HEK293 (cell line): ENCODE results near the gene ARHGEF28.

ENCODE experiments used
- CTCF ChIA-PET: fragments of 350-600 bp; formaldehyde crosslinking; extraction: SDS; loops from one replicate; lab custom pipeline; 2021; ENCODE audit warnings: antibody characterized with exemption; lab: Yijun Ruan, JAX
- POLR2A ChIA-PET: fragments of 300-600 bp; formaldehyde crosslinking; extraction: SDS; loops from one replicate; lab custom pipeline; 2020; ENCODE audit warnings: antibody characterized with exemption, inconsistent platforms; lab: Yijun Ruan, JAX
- H3K27ac ChIP-seq: fragments of 200-500 bp; sonication (Bioruptor generic); 2 replicates; pipeline ENCODE4 v1.5.1; 2014; ENCODE audit warnings: low read depth, low read length, control low read depth, inconsistent platforms; ENCODE audit errors: extremely low read depth
- H3K36me3 ChIP-seq, 2 experiments: fragments of 200-500 bp in 1 of 2; sonication (Bioruptor generic) in 1 of 2; 1 replicate in 1 of 2; 2 replicates in 1 of 2; pipeline ENCODE4 v1.5.1; 2014 to 2017; ENCODE audit warnings: inconsistent platforms in 2 of 2, low read length in 2 of 2; ENCODE audit not compliant: control insufficient read depth in 2 of 2, insufficient read depth in 1 of 2
- H3K4me1 ChIP-seq: fragments of 200-500 bp; sonication (Bioruptor generic); 2 replicates; pipeline ENCODE4 v1.5.1; 2014; ENCODE audit warnings: mild to moderate bottlenecking, low read length, inconsistent platforms; ENCODE audit not compliant: control insufficient read depth, insufficient read depth
- H3K4me3 ChIP-seq: 2 replicates; pipeline ENCODE4 v1.5.1; 2011; ENCODE audit warnings: low read depth, mild to moderate bottlenecking, control low read depth, low read length, moderate library complexity
- H3K9me3 ChIP-seq: fragments of 200-500 bp; sonication (Bioruptor generic); 2 replicates; pipeline ENCODE4 v1.5.1; 2014; ENCODE audit warnings: low read depth, low read length, inconsistent platforms; ENCODE audit not compliant: control insufficient read depth, insufficient read depth
- GLIS2 ChIP-seq: fragments of 450-650 bp; formaldehyde crosslinking; IDR thresholded peaks from 2 replicates; pipeline ENCODE4 v1.5.1; 2016; ENCODE audit warnings: missing biosample characterization, missing genetic modification characterization
- HIC1 ChIP-seq: fragments of 450-650 bp; formaldehyde crosslinking; IDR thresholded peaks from 2 replicates; pipeline ENCODE4 v1.5.1; 2016; ENCODE audit warnings: missing biosample characterization, missing genetic modification characterization
- OVOL3 ChIP-seq: fragments of 450-650 bp; formaldehyde crosslinking; IDR thresholded peaks from 2 replicates; pipeline ENCODE4 v1.5.1; 2016; ENCODE audit warnings: missing biosample characterization, missing genetic modification characterization
- ZBTB11 ChIP-seq: fragments of 450-650 bp; formaldehyde crosslinking; conservative IDR thresholded peaks from 2 replicates; pipeline ENCODE4 v1.5.1; 2016; ENCODE audit warnings: low read depth, missing biosample characterization, missing genetic modification characterization
- ZBTB26 ChIP-seq: fragments of 450-650 bp; formaldehyde crosslinking; optimal IDR thresholded peaks from 2 replicates; pipeline ENCODE3; 2016; ENCODE audit warnings: missing biosample characterization, mild to moderate bottlenecking, missing genetic modification characterization
- ZNF148 ChIP-seq: fragments of 450-650 bp; formaldehyde crosslinking; IDR thresholded peaks from 2 replicates; pipeline ENCODE4 v1.5.0; 2017; ENCODE audit warnings: missing biosample characterization, missing genetic modification characterization, borderline replicate concordance
- ZNF24 ChIP-seq: fragments of 450-650 bp; formaldehyde crosslinking; IDR thresholded peaks from 2 replicates; pipeline ENCODE4 v1.5.1; 2016; ENCODE audit warnings: missing biosample characterization, missing genetic modification characterization
- ZNF341 ChIP-seq: fragments of 450-650 bp; formaldehyde crosslinking; IDR thresholded peaks from 2 replicates; pipeline ENCODE4; 2016; ENCODE audit warnings: low read depth, missing biosample characterization, missing genetic modification characterization
- ZNF423 ChIP-seq: fragments of 450-650 bp; formaldehyde crosslinking; IDR thresholded peaks from 2 replicates; pipeline ENCODE4 v1.5.1; 2016; ENCODE audit warnings: missing biosample characterization, missing genetic modification characterization
- ZNF600 ChIP-seq: fragments of 450-650 bp; formaldehyde crosslinking; IDR thresholded peaks from 2 replicates; pipeline ENCODE4 v1.5.1; 2016; ENCODE audit warnings: missing biosample characterization, missing genetic modification characterization
- ZNF658 ChIP-seq: fragments of 450-650 bp; formaldehyde crosslinking; IDR thresholded peaks from 2 replicates; pipeline ENCODE4; 2016; ENCODE audit warnings: missing biosample characterization, missing genetic modification characterization
- ZNF660 ChIP-seq: fragments of 450-650 bp; IDR thresholded peaks from 2 replicates; pipeline ENCODE4 v1.5.1; 2018; ENCODE audit warnings: missing biosample characterization, mild to moderate bottlenecking, missing genetic modification characterization
- ZNF76 ChIP-seq: fragments of 450-650 bp; formaldehyde crosslinking; IDR thresholded peaks from 2 replicates; pipeline ENCODE4; 2016; ENCODE audit warnings: low read depth, missing biosample characterization, missing genetic modification characterization, borderline replicate concordance
- ZSCAN30 ChIP-seq: fragments of 450-650 bp; IDR thresholded peaks from 2 replicates; pipeline ENCODE4 v1.5.1; 2018; ENCODE audit warnings: missing biosample characterization, mild to moderate bottlenecking, missing genetic modification characterization, moderate library complexity
- ZSCAN5A ChIP-seq: fragments of 450-650 bp; formaldehyde crosslinking; IDR thresholded peaks from 2 replicates; pipeline ENCODE4 v1.5.1; 2016; ENCODE audit warnings: missing biosample characterization, missing genetic modification characterization

The ARHGEF28 gene

GRCh38 chr5:73625372-73625943 lies 538 bp upstream of the ARHGEF28 start (continued):
- TF ChIP-seq ZNF600 (tag by site-specific recombination) (peak; percentile 27; the same call in 1 of the 2 replicates), ZBTB26 (tag by site-specific recombination) (peak; percentile 38), ZNF76 (tag by site-specific recombination) (no peak), HIC1 (tag by site-specific recombination) (0 out of 2 replicates have a peak, but pooled peaks have one; percentile 9), ZNF148 (tag by site-specific recombination) (no peak), ZNF423 (tag by site-specific recombination) (no peak), ZNF660 (tag by site-specific recombination) (peak; percentile 61; the same call in 1 of the 2 replicates), GLIS2 (peak; percentile 25; the same call in 1 of the 2 replicates), ZSCAN30 (tag by site-specific recombination) (peak; percentile 91)

- Histone ChIP-seq H3K4me3 (peak overlapping the region; percentile 57), H3K4me1 (peaks cover 28% of the 10 kb centered on the region), H3K9me3 (no peaks in the 10 kb centered on the region), H3K27ac (peak overlapping the region; percentile 80; the same call in 1 of the 2 replicates), H3K36me3 (no peaks in the 10 kb centered on the region)
- TF ChIP-seq ZBTB11 (tag by site-specific recombination) (0 out of 2 replicates have a peak, but pooled peaks have one; percentile 12), OVOL3 (no peak), HIC1 (tag by site-specific recombination) (no peak), ZNF658 (tag by site-specific recombination) (no peak), ZNF341 (no peak), ZNF24 (no peak), ZSCAN5A (tag by site-specific recombination) (no peak)
- ChIA-PET POLR2A (interaction anchor here (1.8 kb wide), 1 partner anchor 11 kb away, joined by 5 read pairs; no protein-coding TSS in a partner anchor), CTCF (interaction anchor here (0.7 to 1.1 kb wide), 3 partner anchors 9 to 166 kb away, joined by 3 read pairs; no protein-coding TSS in a partner anchor)
These were observed 868 bp downstream of the ARHGEF28 start for GRCh38 chr5:73626814-73627313.
